SK-N-SH treated with all-trans-retinoic acid at 6 μM for 48 hours (cell line): ENCODE results near the gene PFKFB2.

ENCODE experiments used
- ATAC-seq: fragments of 200-7000 bp; cut with Tn5 transposase; 3 replicates; pipeline ENCODE4 v1.9.1; 2020; ENCODE audit warnings: mild to moderate bottlenecking, moderate library complexity
- ARNTL ChIP-seq: fragments of 450-650 bp; formaldehyde crosslinking; IDR thresholded peaks from 2 replicates; pipeline ENCODE4 v1.5.0; 2020; ENCODE audit warnings: low read depth, mild to moderate bottlenecking, moderate library complexity, borderline replicate concordance
- BACH2 ChIP-seq: fragments of 250-450 bp; sonication (Bioruptor Pico); IDR thresholded peaks from 2 replicates; pipeline ENCODE4 v1.9.0; 2021; ENCODE audit warnings: mild to moderate bottlenecking, borderline replicate concordance
- GLIS3 ChIP-seq: fragments of 250-450 bp; sonication (Bioruptor Pico); IDR thresholded peaks from 2 replicates; pipeline ENCODE4 v1.5.0; 2020; ENCODE audit warnings: mild to moderate bottlenecking, moderate library complexity
- ISL1 ChIP-seq: fragments of 250-450 bp; sonication (Bioruptor Pico); IDR thresholded peaks from 2 replicates; pipeline ENCODE4 v2.1.2; 2022; ENCODE audit warnings: mild to moderate bottlenecking, moderate library complexity
- PPARA ChIP-seq: fragments of 250-450 bp; sonication (Bioruptor Pico); IDR thresholded peaks from 2 replicates; pipeline ENCODE4 v1.5.0; 2020; ENCODE audit warnings: mild to moderate bottlenecking, borderline replicate concordance
- RARB ChIP-seq: fragments of 250-450 bp; sonication (Bioruptor Pico); IDR thresholded peaks from 2 replicates; pipeline ENCODE4 v1.8.0; 2021; ENCODE audit warnings: mild to moderate bottlenecking, moderate library complexity
- SNAI2 ChIP-seq: fragments of 250-450 bp; sonication (Bioruptor Pico); IDR thresholded peaks from 2 replicates; pipeline ENCODE4 v1.5.0; 2020; ENCODE audit warnings: mild to moderate bottlenecking, moderate library complexity
- TCF4 ChIP-seq: fragments of 250-450 bp; sonication (Bioruptor Pico); IDR thresholded peaks from 2 replicates; pipeline ENCODE4 v1.8.0; 2021; ENCODE audit warnings: mild to moderate bottlenecking, moderate library complexity, borderline replicate concordance
- TOX ChIP-seq: fragments of 250-450 bp; sonication (Bioruptor Pico); IDR thresholded peaks from 2 replicates; pipeline ENCODE4 v1.8.0; 2021; ENCODE audit warnings: mild to moderate bottlenecking, moderate library complexity, borderline replicate concordance
- ZC3H10 ChIP-seq: fragments of 250-450 bp; sonication (Bioruptor Pico); IDR thresholded peaks from 2 replicates; pipeline ENCODE4 v1.5.1; 2021; ENCODE audit warnings: mild to moderate bottlenecking, moderate library complexity
- ZFP3 ChIP-seq: fragments of 250-450 bp; sonication (Bioruptor Pico); IDR thresholded peaks from 2 replicates; pipeline ENCODE4 v1.5.0; 2020; ENCODE audit warnings: mild to moderate bottlenecking, moderate library complexity
- ZNF565 ChIP-seq: fragments of 450-650 bp; formaldehyde crosslinking; conservative IDR thresholded peaks from 2 replicates; pipeline ENCODE4 v1.5.0; 2020; ENCODE audit warnings: low read depth, mild to moderate bottlenecking, moderate library complexity
- ZNF70 ChIP-seq: fragments of 450-650 bp; formaldehyde crosslinking; IDR thresholded peaks from 2 replicates; pipeline ENCODE4 v1.5.0; 2020; ENCODE audit warnings: mild to moderate bottlenecking, moderate library complexity
- ZNF8 ChIP-seq: fragments of 450-650 bp; formaldehyde crosslinking; IDR thresholded peaks from 2 replicates; pipeline ENCODE4 v1.5.0; 2020; ENCODE audit warnings: mild to moderate bottlenecking, moderate library complexity
- TF ChIP-seq, protein P1 (sequence below): fragments of 250-450 bp; sonication (Bioruptor Pico); IDR thresholded peaks from 2 replicates; pipeline ENCODE4 v1.8.0; 2020; ENCODE audit warnings: mild to moderate bottlenecking, moderate library complexity, borderline replicate concordance
- TF ChIP-seq, protein P2 (sequence below): fragments of 250-450 bp; sonication (Bioruptor Pico); IDR thresholded peaks from 2 replicates; pipeline ENCODE4 v1.5.0; 2020; ENCODE audit warnings: mild to moderate bottlenecking, moderate library complexity
- TF ChIP-seq, protein P3 (sequence below): fragments of 250-450 bp; sonication (Bioruptor Pico); IDR thresholded peaks from 2 replicates; pipeline ENCODE4 v1.8.0; 2021; ENCODE audit warnings: low read depth, mild to moderate bottlenecking, moderate library complexity, borderline replicate concordance
- TF ChIP-seq, protein P4 (sequence below): fragments of 250-450 bp; sonication (Bioruptor Pico); IDR thresholded peaks from 2 replicates; pipeline ENCODE4 v1.5.1; 2021; ENCODE audit warnings: mild to moderate bottlenecking, moderate library complexity

The PFKFB2 gene

DNA sequence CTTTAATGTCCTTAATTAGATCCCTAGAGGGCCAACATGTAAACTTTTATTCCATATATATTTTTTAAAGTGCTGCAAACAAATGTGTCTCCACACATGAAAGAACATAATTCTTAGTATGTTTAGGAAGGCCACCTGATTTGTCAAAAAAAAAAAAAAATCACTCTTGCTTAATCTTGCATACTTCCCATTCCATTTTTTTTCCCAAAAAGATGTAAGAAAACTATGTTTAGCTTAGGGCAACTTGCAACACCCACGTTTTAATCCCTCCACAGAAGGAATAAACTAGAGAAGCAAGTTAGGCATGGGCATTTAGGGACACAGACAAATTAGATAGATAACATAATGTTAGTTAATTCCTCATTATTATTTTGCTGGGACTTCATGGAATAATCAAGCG is 7.6 kb upstream of the PFKFB2 start (continued):
- TF ChIP-seq, protein P1, sequence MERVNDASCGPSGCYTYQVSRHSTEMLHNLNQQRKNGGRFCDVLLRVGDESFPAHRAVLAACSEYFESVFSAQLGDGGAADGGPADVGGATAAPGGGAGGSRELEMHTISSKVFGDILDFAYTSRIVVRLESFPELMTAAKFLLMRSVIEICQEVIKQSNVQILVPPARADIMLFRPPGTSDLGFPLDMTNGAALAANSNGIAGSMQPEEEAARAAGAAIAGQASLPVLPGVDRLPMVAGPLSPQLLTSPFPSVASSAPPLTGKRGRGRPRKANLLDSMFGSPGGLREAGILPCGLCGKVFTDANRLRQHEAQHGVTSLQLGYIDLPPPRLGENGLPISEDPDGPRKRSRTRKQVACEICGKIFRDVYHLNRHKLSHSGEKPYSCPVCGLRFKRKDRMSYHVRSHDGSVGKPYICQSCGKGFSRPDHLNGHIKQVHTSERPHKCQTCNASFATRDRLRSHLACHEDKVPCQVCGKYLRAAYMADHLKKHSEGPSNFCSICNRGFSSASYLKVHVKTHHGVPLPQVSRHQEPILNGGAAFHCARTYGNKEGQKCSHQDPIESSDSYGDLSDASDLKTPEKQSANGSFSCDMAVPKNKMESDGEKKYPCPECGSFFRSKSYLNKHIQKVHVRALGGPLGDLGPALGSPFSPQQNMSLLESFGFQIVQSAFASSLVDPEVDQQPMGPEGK (CRISPR knock-in tag): no peak

DNA sequence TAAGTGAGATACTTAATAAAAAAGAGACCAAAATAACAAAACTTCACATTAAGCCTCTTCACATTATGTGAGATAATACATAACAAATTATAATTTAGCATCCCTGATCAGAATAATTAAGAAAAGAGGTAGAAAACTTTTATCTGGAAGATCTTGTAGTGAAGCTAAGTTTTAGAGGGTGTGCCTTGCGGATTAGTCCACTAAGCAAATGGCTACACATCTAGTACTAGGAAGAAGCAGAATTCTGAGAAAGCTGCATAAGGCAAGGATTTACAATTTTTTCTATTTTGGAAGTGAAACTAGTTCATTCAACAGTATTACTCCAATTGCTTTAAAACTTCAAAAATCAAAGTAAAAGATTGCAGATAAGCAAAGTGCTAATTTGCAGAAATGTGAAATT is 5.6 kb upstream of the PFKFB2 start:
- no peak for TF ChIP-seq TCF4
- no peak for TF ChIP-seq ZNF565
- TF ChIP-seq ZNF8 (CRISPR knock-in tag): no peak
- no peak for TF ChIP-seq TOX (CRISPR knock-in tag)
- no peak for TF ChIP-seq PPARA (CRISPR knock-in tag)
- no peak for TF ChIP-seq ZNF70 (CRISPR knock-in tag)
- no peak for ATAC-seq

DNA sequence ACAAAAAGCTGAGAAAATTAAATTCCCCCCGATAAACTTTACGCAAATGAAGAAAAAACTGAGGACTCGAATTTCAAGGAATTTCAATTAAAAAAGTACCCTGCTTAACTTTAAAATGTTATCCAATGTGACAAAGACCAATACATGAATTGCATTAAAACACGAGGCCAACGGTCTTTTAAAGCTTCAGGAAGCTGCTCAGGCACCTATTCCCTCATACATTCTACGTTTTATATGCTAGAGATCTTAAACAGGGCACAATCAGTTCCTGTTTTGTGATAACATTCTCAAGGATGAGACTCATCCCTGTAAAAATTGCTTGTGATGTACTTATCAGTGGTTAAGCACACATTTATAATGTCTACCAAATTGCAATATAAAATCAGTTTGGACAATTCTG is 5.0 kb upstream of the PFKFB2 start:
- no peak for ATAC-seq
- TF ChIP-seq SNAI2 (CRISPR knock-in tag): no peak
- no peak for TF ChIP-seq ZNF8 (CRISPR knock-in tag)
- TF ChIP-seq BACH2: no peak

DNA sequence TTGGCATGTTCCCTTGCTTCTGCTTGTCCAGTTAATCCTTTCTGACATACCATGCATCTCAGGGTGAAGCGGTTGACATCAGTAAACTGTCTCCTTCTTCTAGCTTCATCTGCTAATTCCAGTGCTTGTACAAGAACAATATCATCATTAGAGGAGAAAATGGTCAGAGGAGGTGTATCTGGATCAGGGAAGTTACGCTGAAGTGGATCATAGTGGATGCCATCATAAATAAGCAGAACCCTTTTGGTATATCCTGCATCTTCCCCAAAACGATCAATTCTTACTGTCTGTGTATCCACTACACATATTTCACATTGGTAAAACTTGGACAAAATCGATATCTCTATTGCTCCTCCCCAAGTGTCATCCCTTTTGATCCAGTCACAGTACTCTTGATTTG is 4.0 kb upstream of the PFKFB2 start:
- no peak for TF ChIP-seq ZFP3 (CRISPR knock-in tag)
- TF ChIP-seq ARNTL (CRISPR knock-in tag): no peak
- no peak for TF ChIP-seq GLIS3 (CRISPR knock-in tag)
- TF ChIP-seq BACH2: no peak
- no peak for ATAC-seq

DNA sequence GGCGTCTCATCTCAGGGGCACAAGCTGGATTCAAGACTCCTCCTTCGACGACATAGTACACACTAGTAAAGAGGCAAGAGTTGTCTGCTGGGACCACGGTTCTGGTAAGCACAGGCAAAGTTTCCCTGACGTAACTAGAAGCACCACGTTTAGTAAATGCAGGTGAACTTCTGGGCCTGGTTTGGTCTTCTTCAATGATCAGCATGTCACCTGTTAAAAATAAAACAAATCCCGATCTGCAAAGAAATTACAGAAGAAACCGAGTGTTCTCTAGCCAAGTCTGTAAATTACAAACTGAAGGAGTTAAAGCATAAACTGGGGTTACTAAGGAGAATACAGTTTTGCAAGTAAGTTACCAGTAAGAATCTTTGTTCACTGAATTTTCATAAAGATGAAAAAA is 3.6 kb upstream of the PFKFB2 start:
- TF ChIP-seq ZNF70 (CRISPR knock-in tag): no peak
- 0 out of 2 replicates have a peak, but pooled peaks have one; percentile 2 for TF ChIP-seq ZC3H10 (CRISPR knock-in tag)

DNA sequence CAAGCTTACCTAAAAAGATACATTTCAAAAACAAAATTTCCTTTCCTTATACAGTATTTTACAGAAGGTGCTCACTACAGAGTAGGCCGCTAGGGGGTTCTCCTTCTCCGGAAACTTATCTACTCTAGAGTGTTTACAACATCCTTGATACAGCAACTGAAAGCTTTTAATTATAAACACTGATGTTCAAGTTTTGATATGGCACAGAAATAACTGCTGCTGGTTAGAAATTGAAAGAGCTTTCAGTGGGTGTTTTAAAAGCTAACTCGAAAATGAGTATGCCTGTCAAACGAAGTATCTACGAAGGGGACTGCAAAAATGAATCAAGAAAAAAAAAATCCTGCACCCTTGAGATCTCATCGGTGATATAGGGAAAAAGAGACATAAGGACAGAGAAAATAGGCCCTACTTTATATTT is 3.1 kb upstream of the PFKFB2 start:
- peak; percentile 60 for ATAC-seq
- TF ChIP-seq ISL1 (CRISPR knock-in tag) (no peak), ZFP3 (CRISPR knock-in tag) (no peak), ZC3H10 (CRISPR knock-in tag) (0 out of 2 replicates have a peak, but pooled peaks have one; percentile 1), TOX (CRISPR knock-in tag) (no peak; the same call in 1 of the 2 replicates)
- TF ChIP-seq, protein P2, sequence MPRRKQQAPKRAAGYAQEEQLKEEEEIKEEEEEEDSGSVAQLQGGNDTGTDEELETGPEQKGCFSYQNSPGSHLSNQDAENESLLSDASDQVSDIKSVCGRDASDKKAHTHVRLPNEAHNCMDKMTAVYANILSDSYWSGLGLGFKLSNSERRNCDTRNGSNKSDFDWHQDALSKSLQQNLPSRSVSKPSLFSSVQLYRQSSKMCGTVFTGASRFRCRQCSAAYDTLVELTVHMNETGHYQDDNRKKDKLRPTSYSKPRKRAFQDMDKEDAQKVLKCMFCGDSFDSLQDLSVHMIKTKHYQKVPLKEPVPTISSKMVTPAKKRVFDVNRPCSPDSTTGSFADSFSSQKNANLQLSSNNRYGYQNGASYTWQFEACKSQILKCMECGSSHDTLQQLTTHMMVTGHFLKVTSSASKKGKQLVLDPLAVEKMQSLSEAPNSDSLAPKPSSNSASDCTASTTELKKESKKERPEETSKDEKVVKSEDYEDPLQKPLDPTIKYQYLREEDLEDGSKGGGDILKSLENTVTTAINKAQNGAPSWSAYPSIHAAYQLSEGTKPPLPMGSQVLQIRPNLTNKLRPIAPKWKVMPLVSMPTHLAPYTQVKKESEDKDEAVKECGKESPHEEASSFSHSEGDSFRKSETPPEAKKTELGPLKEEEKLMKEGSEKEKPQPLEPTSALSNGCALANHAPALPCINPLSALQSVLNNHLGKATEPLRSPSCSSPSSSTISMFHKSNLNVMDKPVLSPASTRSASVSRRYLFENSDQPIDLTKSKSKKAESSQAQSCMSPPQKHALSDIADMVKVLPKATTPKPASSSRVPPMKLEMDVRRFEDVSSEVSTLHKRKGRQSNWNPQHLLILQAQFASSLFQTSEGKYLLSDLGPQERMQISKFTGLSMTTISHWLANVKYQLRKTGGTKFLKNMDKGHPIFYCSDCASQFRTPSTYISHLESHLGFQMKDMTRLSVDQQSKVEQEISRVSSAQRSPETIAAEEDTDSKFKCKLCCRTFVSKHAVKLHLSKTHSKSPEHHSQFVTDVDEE (CRISPR knock-in tag): no peak
- TF ChIP-seq, protein P3, sequence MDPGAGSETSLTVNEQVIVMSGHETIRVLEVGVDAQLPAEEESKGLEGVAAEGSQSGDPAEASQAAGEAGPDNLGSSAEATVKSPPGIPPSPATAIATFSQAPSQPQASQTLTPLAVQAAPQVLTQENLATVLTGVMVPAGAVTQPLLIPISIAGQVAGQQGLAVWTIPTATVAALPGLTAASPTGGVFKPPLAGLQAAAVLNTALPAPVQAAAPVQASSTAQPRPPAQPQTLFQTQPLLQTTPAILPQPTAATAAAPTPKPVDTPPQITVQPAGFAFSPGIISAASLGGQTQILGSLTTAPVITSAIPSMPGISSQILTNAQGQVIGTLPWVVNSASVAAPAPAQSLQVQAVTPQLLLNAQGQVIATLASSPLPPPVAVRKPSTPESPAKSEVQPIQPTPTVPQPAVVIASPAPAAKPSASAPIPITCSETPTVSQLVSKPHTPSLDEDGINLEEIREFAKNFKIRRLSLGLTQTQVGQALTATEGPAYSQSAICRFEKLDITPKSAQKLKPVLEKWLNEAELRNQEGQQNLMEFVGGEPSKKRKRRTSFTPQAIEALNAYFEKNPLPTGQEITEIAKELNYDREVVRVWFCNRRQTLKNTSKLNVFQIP: no peak

More for the DNA sequence above, 3.6 kb upstream of the PFKFB2 start:
- ATAC-seq: no peak

DNA sequence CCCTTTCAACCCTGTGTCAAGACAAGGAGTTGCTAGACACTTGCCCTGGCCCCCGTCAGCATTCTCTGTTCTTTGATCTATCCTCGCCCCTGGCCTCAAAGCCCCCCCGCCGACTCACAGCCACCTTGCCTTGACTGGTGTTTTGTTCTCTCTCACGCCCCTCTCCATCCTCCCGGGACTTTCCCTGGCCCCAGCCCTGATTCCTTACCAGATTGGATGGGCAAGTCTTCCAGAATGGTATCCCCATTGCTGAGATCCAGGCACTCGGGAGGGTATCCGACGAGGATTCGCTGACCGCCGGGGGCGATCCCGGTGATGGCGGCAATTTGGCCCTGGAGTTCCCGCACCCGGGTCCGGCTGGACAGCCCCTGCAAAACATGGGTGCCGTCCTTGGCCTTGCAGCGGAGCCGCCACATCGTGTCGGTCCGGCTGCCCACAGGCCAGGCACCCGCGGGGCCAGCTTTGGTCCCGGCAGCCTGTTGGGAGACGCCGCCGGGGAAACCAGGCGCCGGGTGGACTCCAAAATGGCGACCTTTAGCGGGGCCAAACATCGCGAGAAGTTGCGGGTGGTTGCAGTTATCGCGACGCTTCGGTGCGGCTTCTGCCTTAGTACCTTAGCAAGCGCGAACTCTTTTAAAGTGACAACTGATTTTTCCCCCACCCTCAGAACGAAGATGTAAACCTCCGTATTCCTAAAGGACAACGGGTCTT is 2.4 kb upstream of the PFKFB2 start:
- peak; percentile 80 for ATAC-seq
- TF ChIP-seq TCF4 (no peak), RARB (CRISPR knock-in tag) (no peak), ZNF565 (no peak)
- TF ChIP-seq, protein P2 (CRISPR knock-in tag): no peak
- TF ChIP-seq, protein P1 (CRISPR knock-in tag): no peak
- TF ChIP-seq, protein P4, sequence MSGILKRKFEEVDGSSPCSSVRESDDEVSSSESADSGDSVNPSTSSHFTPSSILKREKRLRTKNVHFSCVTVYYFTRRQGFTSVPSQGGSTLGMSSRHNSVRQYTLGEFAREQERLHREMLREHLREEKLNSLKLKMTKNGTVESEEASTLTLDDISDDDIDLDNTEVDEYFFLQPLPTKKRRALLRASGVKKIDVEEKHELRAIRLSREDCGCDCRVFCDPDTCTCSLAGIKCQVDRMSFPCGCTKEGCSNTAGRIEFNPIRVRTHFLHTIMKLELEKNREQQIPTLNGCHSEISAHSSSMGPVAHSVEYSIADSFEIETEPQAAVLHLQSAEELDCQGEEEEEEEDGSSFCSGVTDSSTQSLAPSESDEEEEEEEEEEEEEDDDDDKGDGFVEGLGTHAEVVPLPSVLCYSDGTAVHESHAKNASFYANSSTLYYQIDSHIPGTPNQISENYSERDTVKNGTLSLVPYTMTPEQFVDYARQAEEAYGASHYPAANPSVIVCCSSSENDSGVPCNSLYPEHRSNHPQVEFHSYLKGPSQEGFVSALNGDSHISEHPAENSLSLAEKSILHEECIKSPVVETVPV (CRISPR knock-in tag): no peak
